ENCODE results near the gene ACAD10.

ACAD10 gene

GRCh38 chr12:111767362-111768158 lies 81.7 kb downstream of the ACAD10 start:
- H2BK15ac ChIP-seq (replicated peaks; ENCODE audit: low read depth), result no peak overlapping the region
- DNase-seq, result peak; percentile 63
- peak overlapping the region; percentile 95 for H3K18ac ChIP-seq (ENCODE audit: low read length)
- H3K56ac ChIP-seq (ENCODE audit: low read length), result peak overlapping the region; percentile 97
- peak overlapping the region; percentile 99 for H3K4me2 ChIP-seq (ENCODE audit: low read length)
- H3K9ac ChIP-seq (ENCODE audit: low read length), result peak overlapping the region; percentile 95
- WGBS (ENCODE audit: extremely low coverage, insufficient coverage, low lambda C conversion rate), result no CpG with 5 or more reads among the region's 18 CpGs
- H3K79me1 ChIP-seq (ENCODE audit: low read length), result peaks cover 8% of the 10 kb centered on the region
- no peak overlapping the region for H3K4ac ChIP-seq (ENCODE audit: low read depth, low read length)
- H2BK5ac ChIP-seq (ENCODE audit: low read length), result no peak overlapping the region
- peak overlapping the region; percentile 71 for H3K27ac ChIP-seq (ENCODE audit: low read depth, low read length)
- peaks cover 2% of the 10 kb centered on the region for H3K79me2 ChIP-seq (ENCODE audit: control insufficient read depth, insufficient read depth, low read length)
- no peak overlapping the region for H4K5ac ChIP-seq (ENCODE audit: low read length)
- no peaks in the 10 kb centered on the region for H3K27me3 ChIP-seq (ENCODE audit: insufficient read depth, low read length, poor library complexity)
- peaks cover 8% of the 10 kb centered on the region for H3K4me1 ChIP-seq (ENCODE audit: control insufficient read depth, low read depth, low read length)
- peak overlapping the region; percentile 90 for H3K4me3 ChIP-seq (ENCODE audit: low read length)
- H4K8ac ChIP-seq (ENCODE audit: low read depth, low read length), result no peak overlapping the region
- no peak overlapping the region for H2BK120ac ChIP-seq (ENCODE audit: low read depth, low read length)
- no peak overlapping the region for H2AK5ac ChIP-seq (ENCODE audit: low read length)
- peak overlapping the region; percentile 80 for H3K23ac ChIP-seq (ENCODE audit: low read length)
- no peaks in the 10 kb centered on the region for H3K36me3 ChIP-seq (ENCODE audit: control insufficient read depth, insufficient read depth, low read length)

GRCh38 chr12:111768159-111768895 lies 82.5 kb downstream of the ACAD10 start:
- H2BK120ac ChIP-seq (ENCODE audit: low read depth, low read length), result no peak overlapping the region
- peak overlapping the region; percentile 97 for H3K56ac ChIP-seq (ENCODE audit: low read length)
- no CpG with 5 or more reads among the region's 9 CpGs for WGBS (ENCODE audit: extremely low coverage, insufficient coverage, low lambda C conversion rate)
- no peak overlapping the region for H3K18ac ChIP-seq (ENCODE audit: low read length)
- H3K27me3 ChIP-seq (ENCODE audit: insufficient read depth, low read length, poor library complexity), result no peaks in the 10 kb centered on the region
- peak overlapping the region; percentile 99 for H3K4me2 ChIP-seq (ENCODE audit: low read length)
- no peak overlapping the region for H3K4ac ChIP-seq (ENCODE audit: low read depth, low read length)
- DNase-seq, result no peak
- peaks cover 10% of the 10 kb centered on the region for H3K4me1 ChIP-seq (ENCODE audit: control insufficient read depth, low read depth, low read length)
- no peak overlapping the region for H2AK5ac ChIP-seq (ENCODE audit: low read length)
- peaks cover 2% of the 10 kb centered on the region for H3K79me2 ChIP-seq (ENCODE audit: control insufficient read depth, insufficient read depth, low read length)
- H3K79me1 ChIP-seq (ENCODE audit: low read length), result peaks cover 8% of the 10 kb centered on the region
- H3K36me3 ChIP-seq (ENCODE audit: control insufficient read depth, insufficient read depth, low read length), result no peaks in the 10 kb centered on the region
- H3K9ac ChIP-seq (ENCODE audit: low read length), result peak overlapping the region; percentile 95
- H2BK15ac ChIP-seq (replicated peaks; ENCODE audit: low read depth), result no peak overlapping the region
- H3K27ac ChIP-seq (ENCODE audit: low read depth, low read length), result no peak overlapping the region
- no peak overlapping the region for H3K4me3 ChIP-seq (ENCODE audit: low read length)
- no peak overlapping the region for H2BK5ac ChIP-seq (ENCODE audit: low read length)
- H3K23ac ChIP-seq (ENCODE audit: low read length), result peak overlapping the region; percentile 70
- no peak overlapping the region for H4K8ac ChIP-seq (ENCODE audit: low read depth, low read length)
- H4K5ac ChIP-seq (ENCODE audit: low read length), result no peak overlapping the region

GRCh38 chr12:111769599-111769998 lies 83.7 kb downstream of the ACAD10 start:
- no peak overlapping the region for H4K8ac ChIP-seq (ENCODE audit: low read depth, low read length)
- H3K4me2 ChIP-seq (ENCODE audit: low read length), result no peak overlapping the region
- no peak overlapping the region for H2BK15ac ChIP-seq (replicated peaks; ENCODE audit: low read depth)
- no peak overlapping the region for H3K56ac ChIP-seq (ENCODE audit: low read length)
- no peak overlapping the region for H3K4me3 ChIP-seq (ENCODE audit: low read length)
- no peak overlapping the region for H3K27ac ChIP-seq (ENCODE audit: low read depth, low read length)
- H3K23ac ChIP-seq (ENCODE audit: low read length), result no peak overlapping the region
- no peak for DNase-seq
- H3K9ac ChIP-seq (ENCODE audit: low read length), result no peak overlapping the region
- H3K79me1 ChIP-seq (ENCODE audit: low read length), result peaks cover 9% of the 10 kb centered on the region
- H2AK5ac ChIP-seq (ENCODE audit: low read length), result no peak overlapping the region
- H4K5ac ChIP-seq (ENCODE audit: low read length), result no peak overlapping the region
- WGBS (ENCODE audit: extremely low coverage, insufficient coverage, low lambda C conversion rate), result no CpG with 5 or more reads among the region's 8 CpGs
- no peaks in the 10 kb centered on the region for H3K36me3 ChIP-seq (ENCODE audit: control insufficient read depth, insufficient read depth, low read length)
- peaks cover 14% of the 10 kb centered on the region for H3K4me1 ChIP-seq (ENCODE audit: control insufficient read depth, low read depth, low read length)
- H3K79me2 ChIP-seq (ENCODE audit: control insufficient read depth, insufficient read depth, low read length), result peaks cover 2% of the 10 kb centered on the region
- H3K4ac ChIP-seq (ENCODE audit: low read depth, low read length), result no peak overlapping the region
- H2BK120ac ChIP-seq (ENCODE audit: low read depth, low read length), result no peak overlapping the region
- no peak overlapping the region for H3K18ac ChIP-seq (ENCODE audit: low read length)
- H3K27me3 ChIP-seq (ENCODE audit: insufficient read depth, low read length, poor library complexity), result no peaks in the 10 kb centered on the region
- H2BK5ac ChIP-seq (ENCODE audit: low read length), result no peak overlapping the region

GRCh38 chr12:111773801-111774551 lies 88.1 kb downstream of the ACAD10 start:
- H4K8ac ChIP-seq (ENCODE audit: low read depth, low read length), result no peak overlapping the region
- H4K5ac ChIP-seq (ENCODE audit: low read length), result no peak overlapping the region
- no peak overlapping the region for H3K9ac ChIP-seq (ENCODE audit: low read length)
- H3K79me1 ChIP-seq (ENCODE audit: low read length), result peaks cover 11% of the 10 kb centered on the region
- H3K4me1 ChIP-seq (ENCODE audit: control insufficient read depth, low read depth, low read length), result peaks cover 19% of the 10 kb centered on the region
- H2BK5ac ChIP-seq (ENCODE audit: low read length), result no peak overlapping the region
- no peaks in the 10 kb centered on the region for H3K36me3 ChIP-seq (ENCODE audit: control insufficient read depth, insufficient read depth, low read length)
- H3K4me3 ChIP-seq (ENCODE audit: low read length), result no peak overlapping the region
- DNase-seq, result no peak
- no peak overlapping the region for H2BK120ac ChIP-seq (ENCODE audit: low read depth, low read length)
- no peak overlapping the region for H3K4ac ChIP-seq (ENCODE audit: low read depth, low read length)
- no peak overlapping the region for H3K23ac ChIP-seq (ENCODE audit: low read length)
- H3K27me3 ChIP-seq (ENCODE audit: insufficient read depth, low read length, poor library complexity), result no peaks in the 10 kb centered on the region
- H3K79me2 ChIP-seq (ENCODE audit: control insufficient read depth, insufficient read depth, low read length), result peaks cover 4% of the 10 kb centered on the region
- H3K27ac ChIP-seq (ENCODE audit: low read depth, low read length), result no peak overlapping the region
- no CpG with 5 or more reads among the region's 17 CpGs for WGBS (ENCODE audit: extremely low coverage, insufficient coverage, low lambda C conversion rate)
- peak overlapping the region; percentile 19 for H3K18ac ChIP-seq (ENCODE audit: low read length)
- H3K4me2 ChIP-seq (ENCODE audit: low read length), result no peak overlapping the region
- no peak overlapping the region for H2BK15ac ChIP-seq (replicated peaks; ENCODE audit: low read depth)
- no peak overlapping the region for H2AK5ac ChIP-seq (ENCODE audit: low read length)
- peak overlapping the region; percentile 18 for H3K56ac ChIP-seq (ENCODE audit: low read length)

- Histone ChIP-seq H2BK15ac (replicated peaks; ENCODE audit: low read depth) (no peak overlapping the region), H3K36me3 (ENCODE audit: control insufficient read depth, insufficient read depth, low read length) (no peaks in the 10 kb centered on the region), H2BK120ac (ENCODE audit: low read depth, low read length) (no peak overlapping the region), H3K79me1 (ENCODE audit: low read length) (peaks cover 12% of the 10 kb centered on the region), H3K4ac (ENCODE audit: low read depth, low read length) (peak overlapping the region; percentile 5), H3K4me2 (ENCODE audit: low read length) (no peak overlapping the region), H3K4me3 (ENCODE audit: low read length) (no peak overlapping the region), H3K79me2 (ENCODE audit: control insufficient read depth, insufficient read depth, low read length) (peaks cover 4% of the 10 kb centered on the region), H3K23ac (ENCODE audit: low read length) (peak overlapping the region; percentile 67), H2BK5ac (ENCODE audit: low read length) (peak overlapping the region; percentile 96), H3K18ac (ENCODE audit: low read length) (no peak overlapping the region), H2AK5ac (ENCODE audit: low read length) (peak overlapping the region; percentile 52), H3K27me3 (ENCODE audit: insufficient read depth, low read length, poor library complexity) (no peaks in the 10 kb centered on the region), H3K56ac (ENCODE audit: low read length) (peak overlapping the region; percentile 92), H3K9ac (ENCODE audit: low read length) (peak overlapping the region; percentile 54), H4K8ac (ENCODE audit: low read depth, low read length) (no peak overlapping the region), H3K4me1 (ENCODE audit: control insufficient read depth, low read depth, low read length) (peaks cover 19% of the 10 kb centered on the region), H3K27ac (ENCODE audit: low read depth, low read length) (peak overlapping the region; percentile 87), H4K5ac (ENCODE audit: low read length) (no peak overlapping the region)
- DNase-seq, result peak; percentile 93
- WGBS (ENCODE audit: extremely low coverage, insufficient coverage, low lambda C conversion rate), result 100% methylated on average over 1 of the region's 15 CpGs
Measured at GRCh38 chr12:111775205-111776193, 89.6 kb downstream of the ACAD10 start.

Measured in mesendoderm (in vitro differentiated cells).